Activated CD8-positive, alpha-beta memory T cell treated with anti-CD3 and anti-CD28 coated beads, Interleukin-2, amount 50 U/mL, for 24 hours (primary cell): ENCODE data around the gene CACNG7.

Experiments used
- DNase-seq: peaks from one replicate; pipeline ENCODE4 v3.0.0-alpha.2; 2020; ENCODE audit errors: extremely low read depth

The CACNG7 gene

DNA sequence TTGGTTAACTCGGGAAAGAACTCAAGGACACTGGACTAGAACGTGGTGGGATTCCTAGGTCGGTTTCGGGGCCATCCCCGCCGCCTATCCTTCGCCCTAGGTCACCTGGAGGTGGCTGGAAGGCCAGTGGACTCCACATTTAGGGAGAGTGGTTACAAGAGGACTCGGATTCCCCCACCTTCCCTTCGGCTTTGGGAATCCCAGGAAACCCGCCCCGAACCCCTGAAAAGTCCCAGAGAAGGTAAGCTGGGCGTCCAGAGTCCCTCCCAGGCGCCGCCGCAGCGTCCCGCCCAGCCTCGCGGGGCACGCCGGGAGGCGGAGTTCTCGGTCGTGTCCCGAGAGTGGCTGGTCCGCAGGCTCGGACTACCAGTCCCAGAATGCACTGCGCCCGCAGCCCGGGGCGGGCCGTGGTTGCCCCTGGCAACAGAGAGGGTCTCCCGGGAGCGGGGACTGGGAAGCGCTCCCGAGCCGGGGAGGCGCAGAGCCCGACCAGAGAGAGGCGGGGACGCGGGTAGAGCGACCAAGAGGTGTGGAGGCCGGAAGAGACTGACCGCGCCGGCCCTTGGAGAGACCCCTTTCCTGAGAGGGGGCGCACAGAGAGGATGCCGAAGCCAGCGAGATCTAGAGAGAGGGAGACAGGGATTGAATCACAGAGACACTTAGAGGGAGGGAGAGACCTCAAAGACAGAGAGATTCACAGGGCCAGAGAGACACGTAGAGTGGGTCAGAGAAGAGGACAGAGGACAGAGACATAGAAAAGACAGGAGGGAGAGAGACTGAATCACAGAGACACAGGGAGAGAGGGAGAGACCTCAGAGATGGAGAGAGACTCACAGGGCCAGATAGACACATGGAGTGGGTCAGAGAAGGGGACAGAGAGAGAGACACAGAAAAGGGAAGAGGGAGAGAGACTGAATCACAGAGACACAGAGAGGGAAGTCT is 29.7 kb upstream of the CACNG7 start:
- DNase-seq = no peak

GRCh38 chr19:53880711-53881481 is 28.2 kb upstream of the CACNG7 start:
- DNase-seq = no peak

DNA sequence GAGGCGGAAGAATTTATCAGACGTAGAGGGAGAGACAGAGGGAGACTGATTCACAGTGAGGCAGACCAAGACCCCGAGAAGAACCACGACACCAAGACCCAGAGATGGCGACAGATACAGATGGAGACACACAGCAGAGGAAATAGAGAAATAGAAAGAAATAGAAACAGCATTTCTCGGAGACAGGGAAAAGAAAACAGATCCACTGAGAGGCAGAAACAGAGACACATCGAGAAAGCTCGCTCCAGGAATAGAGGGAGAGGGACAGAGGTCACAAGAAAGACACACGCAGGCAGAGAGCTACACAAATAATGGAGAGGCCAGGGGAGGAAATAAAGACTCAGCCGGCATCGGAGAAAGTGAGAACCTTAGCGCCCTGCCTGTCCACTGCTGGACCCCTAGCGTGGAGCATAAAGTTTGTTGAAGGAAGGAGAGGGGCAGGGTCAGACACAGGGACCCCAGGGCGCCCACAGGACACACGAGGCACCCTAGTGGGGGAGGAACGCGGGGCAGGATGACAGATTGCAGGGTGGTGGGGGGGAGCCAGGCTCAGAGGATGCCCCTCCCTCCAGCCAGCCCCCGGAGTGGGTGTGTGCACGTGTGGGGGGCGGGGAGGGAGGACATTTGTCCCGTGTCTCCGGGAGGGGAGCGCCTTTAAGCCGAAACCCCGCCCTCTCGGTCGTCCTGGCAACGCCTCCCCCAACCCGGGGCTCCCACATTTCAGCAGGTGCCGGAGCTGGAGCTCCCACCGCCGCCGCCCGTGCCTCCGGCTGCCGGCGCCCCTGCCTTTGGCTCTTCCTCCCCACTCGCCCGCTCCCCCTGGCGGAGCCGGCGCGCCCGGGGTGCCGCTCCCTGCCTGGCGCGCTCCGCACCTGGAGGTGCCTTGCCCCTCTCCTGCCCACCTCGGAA is 27.3 kb upstream of the CACNG7 start, which contains the start of gene PRKCG:
Gene PRKCG, plus strand, starts transcription at position 716 of the 909 bp plus-strand sequence. CDS start 298 bp downstream, outside the sequence.
- DNase-seq = no peak

GRCh38 chr19:53882391-53883050 is 26.6 kb upstream of the CACNG7 start:
- DNase-seq = no peak

DNA sequence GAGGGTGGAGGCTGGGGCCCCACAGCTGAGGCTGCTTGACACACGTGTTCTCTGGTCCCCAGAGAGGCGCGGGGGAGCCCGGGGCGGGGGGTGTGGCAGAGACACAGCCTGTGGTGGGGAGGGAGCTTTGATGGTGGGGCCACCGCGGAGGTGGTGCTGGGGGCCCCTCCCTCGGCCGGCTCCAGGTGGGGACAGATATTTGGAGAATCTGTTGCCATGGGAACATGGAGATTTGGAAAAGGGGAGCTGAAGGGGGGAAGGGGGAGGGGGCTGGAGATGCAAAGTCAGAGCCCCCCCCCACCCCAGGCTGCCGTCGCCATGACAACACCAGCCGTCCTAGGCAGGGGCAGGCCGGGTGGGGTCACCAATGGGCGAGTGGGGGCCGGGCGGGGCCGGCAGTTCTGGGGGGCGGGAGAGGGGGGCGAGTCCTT is 25.8 kb upstream of the CACNG7 start:
- no peak for DNase-seq

- no peak for DNase-seq
Observed at GRCh38 chr19:53883741-53884140, 25.3 kb upstream of the CACNG7 start.

- DNase-seq = no peak
Observed at GRCh38 chr19:53884256-53884655, 24.8 kb upstream of the CACNG7 start.

- DNase-seq = no peak
Observed at GRCh38 chr19:53885036-53885435, 24.0 kb upstream of the CACNG7 start.

GRCh38 chr19:53892301-53892980 is 16.6 kb upstream of the CACNG7 start:
- no peak for DNase-seq

DNA sequence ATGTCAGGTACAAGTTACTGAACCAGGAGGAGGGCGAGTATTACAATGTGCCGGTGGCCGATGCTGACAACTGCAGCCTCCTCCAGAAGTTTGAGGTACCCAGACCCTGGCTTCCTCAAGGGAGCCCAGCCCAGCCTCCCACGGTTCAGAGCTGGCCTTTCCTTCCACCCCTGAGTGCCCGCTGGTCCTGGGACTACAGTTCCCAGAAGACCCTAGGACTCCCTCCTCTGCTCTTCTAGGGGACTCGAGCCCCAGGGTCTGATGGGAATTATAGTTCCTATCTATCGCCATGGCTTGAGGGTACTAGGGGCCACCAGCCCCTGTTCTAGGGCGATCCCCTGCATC is 16.1 kb upstream of the CACNG7 start:
- DNase-seq = no peak

- DNase-seq = no peak
Observed at GRCh38 chr19:53894707-53895106, 14.4 kb upstream of the CACNG7 start.

- DNase-seq = no peak
Observed at GRCh38 chr19:53896682-53897081, 12.4 kb upstream of the CACNG7 start.

DNA sequence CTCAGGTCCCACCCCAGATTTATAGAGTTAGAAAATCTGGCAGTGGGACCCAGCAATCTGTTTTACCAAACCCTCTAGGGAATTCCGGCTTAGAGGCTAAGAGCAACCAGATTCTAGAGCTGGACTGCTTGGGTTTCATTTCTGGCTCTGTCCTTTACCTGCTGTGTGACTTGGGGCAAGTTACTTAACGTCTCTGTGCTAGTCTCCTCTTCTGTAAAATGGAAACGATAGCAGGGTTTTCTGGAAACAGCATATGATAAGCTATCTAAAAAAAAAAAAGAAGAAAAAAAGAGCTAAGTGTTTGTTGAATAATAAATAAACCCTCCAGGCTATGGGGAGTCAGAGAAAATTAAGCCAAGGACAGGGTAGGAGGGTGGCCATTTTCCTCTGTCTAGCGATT is 11.6 kb upstream of the CACNG7 start:
- no peak for DNase-seq

- DNase-seq = no peak
Observed at GRCh38 chr19:53898166-53898565, 10.9 kb upstream of the CACNG7 start.

GRCh38 chr19:53898636-53899341 is 10.3 kb upstream of the CACNG7 start:
- DNase-seq = no peak

DNA sequence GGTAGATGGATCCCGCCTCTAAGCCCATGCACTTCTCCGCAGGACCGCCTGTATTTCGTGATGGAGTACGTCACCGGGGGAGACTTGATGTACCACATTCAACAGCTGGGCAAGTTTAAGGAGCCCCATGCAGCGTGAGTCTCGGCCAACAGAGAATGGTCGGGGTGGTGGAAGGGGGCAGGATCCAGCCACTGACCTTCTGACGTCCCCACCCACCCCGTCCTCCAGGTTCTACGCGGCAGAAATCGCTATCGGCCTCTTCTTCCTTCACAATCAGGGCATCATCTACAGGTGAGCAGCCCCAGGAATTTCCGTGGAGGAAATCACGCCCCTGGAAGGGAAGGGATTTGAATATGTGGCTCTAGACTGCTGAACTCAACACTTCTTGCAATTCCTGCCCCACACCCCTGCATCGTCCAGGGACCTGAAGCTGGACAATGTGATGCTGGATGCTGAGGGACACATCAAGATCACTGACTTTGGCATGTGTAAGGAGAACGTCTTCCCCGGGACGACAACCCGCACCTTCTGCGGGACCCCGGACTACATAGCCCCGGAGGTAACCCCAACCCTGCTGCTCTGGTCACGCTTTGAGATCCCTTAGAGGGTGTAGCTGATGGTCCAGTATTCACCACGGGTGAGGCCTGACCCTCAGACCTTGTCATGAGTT is 8.8 kb upstream of the CACNG7 start:
- DNase-seq = no peak

DNA sequence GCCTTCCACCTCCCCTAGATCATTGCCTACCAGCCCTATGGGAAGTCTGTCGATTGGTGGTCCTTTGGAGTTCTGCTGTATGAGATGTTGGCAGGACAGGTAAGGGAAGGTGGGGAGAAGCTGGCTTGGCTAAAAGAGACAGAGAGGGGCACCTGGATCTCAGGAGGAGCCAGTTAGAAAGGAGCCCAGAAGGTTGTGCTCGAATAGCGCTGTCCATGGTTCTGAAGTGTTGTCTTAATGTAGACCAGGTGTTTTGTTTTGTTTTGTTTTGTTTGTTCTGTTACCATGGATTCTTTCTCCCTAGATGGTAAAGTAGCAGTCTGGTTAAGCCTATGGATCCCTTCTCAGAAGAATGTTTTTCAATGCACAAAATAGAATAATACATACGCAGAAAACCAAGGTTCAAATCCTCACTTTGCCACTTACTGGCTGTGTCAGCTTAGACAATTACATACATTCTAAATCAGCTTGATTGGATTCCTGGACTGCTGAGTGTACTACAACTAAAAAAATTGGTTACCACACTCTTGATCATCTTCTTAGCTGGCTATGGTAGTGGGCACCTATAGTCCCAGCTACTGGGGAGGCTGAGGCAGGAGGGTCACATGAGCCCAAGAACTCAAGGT is 5.9 kb upstream of the CACNG7 start:
- no peak for DNase-seq

GRCh38 chr19:53904909-53905308 is 4.2 kb upstream of the CACNG7 start:
- DNase-seq = no peak

- DNase-seq = no peak
Observed at GRCh38 chr19:53905787-53906186, 3.3 kb upstream of the CACNG7 start.
